GM13976 (cell line): ENCODE results near the gene IDI2.

Source experiments
- DNase-seq: peaks from one replicate; pipeline ENCODE4 v3.0.0; 2012; ENCODE audit warnings: low spot score
- in situ Hi-C: fragments of 300-500 bp; cut with MboI; formaldehyde crosslinking; loops from one replicate; pipeline ENCODE4 v1.12.0; 2022; ENCODE audit warnings: low sequenced_read_pairs, mixed read lengths, inconsistent platforms; ENCODE audit not compliant: unreplicated experiment
- TF ChIP-seq, protein P1 (sequence below): IDR thresholded peaks from 2 replicates; pipeline ENCODE4 v1.5.1; 2012; ENCODE audit warnings: borderline replicate concordance, mild to moderate bottlenecking; ENCODE audit not compliant: insufficient read depth; ENCODE audit errors: extremely low read depth, missing control alignments, control extremely low read depth

IDI2 gene

DNA sequence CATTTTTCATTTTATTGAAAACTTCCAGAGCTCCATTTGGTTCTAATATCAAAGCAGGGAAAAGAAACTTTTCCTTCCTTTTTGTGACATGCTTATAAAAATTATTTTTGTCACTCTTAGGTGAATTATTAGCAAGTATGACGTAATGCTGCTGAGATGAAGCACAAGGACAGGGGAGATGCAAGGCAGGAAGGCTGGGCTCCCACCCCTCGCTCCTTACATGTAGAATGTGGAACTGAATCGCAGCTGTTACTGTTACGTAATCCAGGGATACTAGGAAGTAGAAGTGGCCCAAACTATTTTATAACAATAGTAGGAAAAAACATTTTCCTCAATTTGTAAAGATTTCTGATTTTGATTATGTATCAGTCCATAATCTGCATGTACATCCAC is 54.5 kb downstream of the IDI2 start:
- DNase-seq, result no peak
- in situ Hi-C loops, result no loop called here
- TF ChIP-seq, protein P1, sequence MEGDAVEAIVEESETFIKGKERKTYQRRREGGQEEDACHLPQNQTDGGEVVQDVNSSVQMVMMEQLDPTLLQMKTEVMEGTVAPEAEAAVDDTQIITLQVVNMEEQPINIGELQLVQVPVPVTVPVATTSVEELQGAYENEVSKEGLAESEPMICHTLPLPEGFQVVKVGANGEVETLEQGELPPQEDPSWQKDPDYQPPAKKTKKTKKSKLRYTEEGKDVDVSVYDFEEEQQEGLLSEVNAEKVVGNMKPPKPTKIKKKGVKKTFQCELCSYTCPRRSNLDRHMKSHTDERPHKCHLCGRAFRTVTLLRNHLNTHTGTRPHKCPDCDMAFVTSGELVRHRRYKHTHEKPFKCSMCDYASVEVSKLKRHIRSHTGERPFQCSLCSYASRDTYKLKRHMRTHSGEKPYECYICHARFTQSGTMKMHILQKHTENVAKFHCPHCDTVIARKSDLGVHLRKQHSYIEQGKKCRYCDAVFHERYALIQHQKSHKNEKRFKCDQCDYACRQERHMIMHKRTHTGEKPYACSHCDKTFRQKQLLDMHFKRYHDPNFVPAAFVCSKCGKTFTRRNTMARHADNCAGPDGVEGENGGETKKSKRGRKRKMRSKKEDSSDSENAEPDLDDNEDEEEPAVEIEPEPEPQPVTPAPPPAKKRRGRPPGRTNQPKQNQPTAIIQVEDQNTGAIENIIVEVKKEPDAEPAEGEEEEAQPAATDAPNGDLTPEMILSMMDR, result no peak

DNA sequence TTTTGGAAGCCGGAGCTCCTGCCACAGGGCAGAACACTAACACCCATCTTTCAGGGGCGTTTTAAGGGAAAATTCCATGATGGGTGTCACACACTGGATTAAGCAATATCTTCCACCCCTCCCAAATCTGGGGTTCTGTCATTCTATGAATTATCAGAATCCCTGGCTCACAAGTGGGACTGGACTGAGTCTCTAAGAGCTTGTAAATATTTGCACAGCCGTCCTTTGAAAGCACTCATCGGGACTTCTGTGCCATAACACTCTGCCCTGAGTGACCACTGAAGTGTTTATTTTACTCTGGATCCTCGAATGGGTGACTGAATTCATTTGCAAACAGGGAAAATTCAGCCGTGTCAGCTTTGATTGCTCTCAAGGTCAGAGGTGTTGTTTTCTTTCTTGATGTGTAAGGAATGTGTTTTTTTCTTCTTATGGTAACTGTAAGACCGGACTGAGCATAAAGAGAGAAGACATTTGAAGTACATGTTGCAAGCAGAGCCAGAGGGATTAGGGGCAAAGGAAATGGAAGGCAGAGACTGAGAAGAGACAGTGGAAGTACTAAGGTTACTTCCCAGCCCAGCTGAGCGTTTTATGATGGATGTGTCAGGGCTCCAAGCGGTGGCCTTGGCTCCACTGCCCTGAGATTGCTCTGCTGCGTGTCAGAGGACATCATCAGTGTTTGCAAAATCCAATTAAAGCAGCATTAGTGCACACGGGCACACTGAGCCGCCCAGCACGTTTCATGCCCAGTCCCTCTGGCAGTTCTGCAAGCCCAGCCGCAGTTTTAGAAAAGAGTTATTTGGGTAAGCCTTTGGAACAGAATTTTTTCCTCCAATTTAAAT is 55.1 kb downstream of the IDI2 start:
- peak; percentile 4 for DNase-seq
- TF ChIP-seq, protein P1, result no peak
- in situ Hi-C loops, result no loop called here

DNA sequence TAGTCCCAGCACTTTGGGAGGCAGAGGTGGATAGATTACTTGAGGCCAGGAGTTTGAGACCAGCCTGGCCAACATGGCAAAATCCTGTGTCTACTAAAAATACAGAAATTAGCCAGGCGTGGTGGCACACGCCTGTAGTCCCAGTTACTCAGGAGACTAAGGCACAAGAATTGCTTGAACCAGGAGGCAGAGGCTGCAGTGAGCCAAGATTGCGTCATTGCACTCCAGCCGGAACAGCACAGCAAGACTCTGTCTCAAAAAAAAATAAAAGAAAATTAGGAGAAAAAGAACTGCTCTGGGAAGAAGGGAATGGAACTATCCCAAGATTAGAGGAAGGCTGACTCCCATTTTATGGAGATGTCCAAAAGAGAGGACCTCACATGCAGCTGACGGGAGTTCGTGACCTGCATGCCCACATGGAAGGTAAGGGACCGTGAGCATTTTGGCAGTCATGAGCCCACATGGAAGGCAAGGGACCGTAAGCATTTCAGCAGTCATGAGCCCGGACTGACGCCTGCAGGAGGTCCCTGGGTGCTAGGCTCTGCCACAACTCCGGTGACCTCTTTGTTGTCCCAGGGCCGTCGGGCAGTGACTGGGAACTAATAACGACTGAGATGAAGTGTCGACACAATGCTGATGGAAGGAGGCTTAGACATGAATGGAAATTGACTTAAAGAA is 56.0 kb downstream of the IDI2 start:
- in situ Hi-C loops, result no loop called here
- no peak for DNase-seq
- TF ChIP-seq, protein P1, result no peak
